ENCODE results near the gene GOSR1.
"Not testable (repeated sequence)": the region's sequence is repeated elsewhere in the genome, so short reads cannot be mapped to it uniquely, and the experiment has no call there.

GOSR1 gene

GRCh38 chr17:30549181-30549580 is 72.0 kb downstream of the GOSR1 start:
- not testable (repeated sequence) for DNase-seq

- no peak for DNase-seq
Measured at GRCh38 chr17:30549864-30550511, 72.8 kb downstream of the GOSR1 start.

GRCh38 chr17:30550512-30551273 is 73.5 kb downstream of the GOSR1 start:
- DNase-seq: no peak

- DNase-seq: not testable (repeated sequence)
Measured at GRCh38 chr17:30551274-30551995, 74.2 kb downstream of the GOSR1 start.

- no peak for DNase-seq
Measured at GRCh38 chr17:30551996-30552339, 74.8 kb downstream of the GOSR1 start.

- DNase-seq: no peak
Measured at GRCh38 chr17:30552994-30553566, 75.9 kb downstream of the GOSR1 start.

- DNase-seq: not testable (repeated sequence)
Measured at GRCh38 chr17:30553823-30554440, 76.7 kb downstream of the GOSR1 start.

GRCh38 chr17:30554839-30555751 is 77.9 kb downstream of the GOSR1 start:
- no peak for DNase-seq

- DNase-seq: no peak
Measured at GRCh38 chr17:30555942-30556341, 78.7 kb downstream of the GOSR1 start.

GRCh38 chr17:30556374-30557332 is 79.4 kb downstream of the GOSR1 start:
- DNase-seq: no peak

GRCh38 chr17:30557916-30558685 is 80.9 kb downstream of the GOSR1 start:
- no peak for DNase-seq

GRCh38 chr17:30558686-30559545 is 81.7 kb downstream of the GOSR1 start:
- DNase-seq: no peak

GRCh38 chr17:30559656-30560055 is 82.4 kb downstream of the GOSR1 start:
- no peak for DNase-seq

- DNase-seq: not testable (repeated sequence)
Measured at GRCh38 chr17:30560117-30561026, 83.2 kb downstream of the GOSR1 start.

GRCh38 chr17:30561766-30562165 is 84.6 kb downstream of the GOSR1 start:
- DNase-seq: not testable (repeated sequence)

- DNase-seq: not testable (repeated sequence)
Measured at GRCh38 chr17:30563131-30563904, 86.1 kb downstream of the GOSR1 start.

- not testable (repeated sequence) for DNase-seq
Measured at GRCh38 chr17:30563905-30564390, 86.7 kb downstream of the GOSR1 start.
